ENCODE measurements around the gene SLC44A5.

SLC44A5 gene

GRCh38 chr1:75171876-75172275 is 439.0 kb downstream of the SLC44A5 start:
- DNase-seq, result no peak

GRCh38 chr1:75170981-75171380 is 439.9 kb downstream of the SLC44A5 start:
- DNase-seq, result no peak

GRCh38 chr1:75170011-75170410 is 440.9 kb downstream of the SLC44A5 start:
- DNase-seq, result no peak

- DNase-seq, result no peak
Observed at GRCh38 chr1:75166821-75167220, 444.1 kb downstream of the SLC44A5 start.

GRCh38 chr1:75165264-75165663 is 445.6 kb downstream of the SLC44A5 start:
- no peak for DNase-seq

- no peak for DNase-seq
Observed at GRCh38 chr1:75159154-75159553, 451.8 kb downstream of the SLC44A5 start.
